WTC11 (cell line): Measurements from ENCODE around the gene BCL11B. TPM values are rescaled to one million over a fixed set of nuclear protein-coding genes. Genes with fewer than 3 reads are reported as not detected.

ENCODE experiments used
- AFF4 ChIP-seq: sonication (generic); formaldehyde crosslinking; IDR thresholded peaks from 2 replicates; pipeline ENCODE4 v1.8.1; 2023; ENCODE audit warnings: mild to moderate bottlenecking, missing genetic modification reagents, borderline replicate concordance
- ATF1 ChIP-seq: sonication (generic); formaldehyde crosslinking; IDR thresholded peaks from 2 replicates; pipeline ENCODE4 v1.8.1; 2023; ENCODE audit warnings: mild to moderate bottlenecking, moderate library complexity, missing genetic modification reagents
- CBFB ChIP-seq: sonication (generic); formaldehyde crosslinking; IDR thresholded peaks from 2 replicates; pipeline ENCODE4 v1.8.1; 2022; ENCODE audit warnings: mild to moderate bottlenecking, low read depth, missing genetic modification reagents
- CREM ChIP-seq: sonication (generic); formaldehyde crosslinking; IDR thresholded peaks from 2 replicates; pipeline ENCODE4 v1.8.1; 2022; ENCODE audit warnings: mild to moderate bottlenecking, missing genetic modification reagents, moderate library complexity
- ELF4 ChIP-seq: sonication (generic); formaldehyde crosslinking; IDR thresholded peaks from 2 replicates; pipeline ENCODE4 v1.8.1; 2022; ENCODE audit warnings: low read depth, mild to moderate bottlenecking, moderate library complexity, missing genetic modification reagents
- ERG ChIP-seq: fragments of 250-450 bp; sonication (Bioruptor Pico); IDR thresholded peaks from 2 replicates; pipeline ENCODE4 v1.8.0; 2021; ENCODE audit warnings: mild to moderate bottlenecking
- HMGA2 ChIP-seq: fragments of 250-450 bp; sonication (Bioruptor Pico); IDR thresholded peaks from 2 replicates; pipeline ENCODE4 v1.4.0; 2021; ENCODE audit warnings: mild to moderate bottlenecking, moderate library complexity
- KAT7 ChIP-seq: sonication (generic); formaldehyde crosslinking; IDR thresholded peaks from 2 replicates; pipeline ENCODE4 v1.8.1; 2023; ENCODE audit warnings: missing genetic modification reagents, mild to moderate bottlenecking, borderline replicate concordance
- SMAD4 ChIP-seq: sonication (generic); formaldehyde crosslinking; IDR thresholded peaks from 2 replicates; pipeline ENCODE4 v1.8.0; 2022; ENCODE audit warnings: mild to moderate bottlenecking, missing genetic modification reagents
- TCF7 ChIP-seq: sonication (generic); formaldehyde crosslinking; IDR thresholded peaks from 2 replicates; pipeline ENCODE4 v1.8.0; 2022; ENCODE audit warnings: mild to moderate bottlenecking, low read depth, missing genetic modification reagents, moderate library complexity
- TEAD1 ChIP-seq: sonication (generic); formaldehyde crosslinking; IDR thresholded peaks from 2 replicates; pipeline ENCODE4 v1.8.0; 2022; ENCODE audit warnings: mild to moderate bottlenecking, missing genetic modification reagents
- ZNF263 ChIP-seq: sonication (generic); formaldehyde crosslinking; IDR thresholded peaks from 2 replicates; pipeline ENCODE4 v1.8.1; 2022; ENCODE audit warnings: low read depth, mild to moderate bottlenecking, moderate library complexity, missing genetic modification reagents
- ZNF532 ChIP-seq: fragments of 250-450 bp; sonication (Bioruptor Pico); IDR thresholded peaks from 2 replicates; pipeline ENCODE4 v1.9.0; 2021; ENCODE audit warnings: mild to moderate bottlenecking, borderline replicate concordance
- total RNA-seq: library from RNA; stranded (reverse); gene quantifications from 3 replicates; pipeline ENCODE4 v1.2.3, GENCODE V29; 2021
- TF ChIP-seq, protein P1 (sequence below): fragments of 250-450 bp; sonication (Bioruptor Pico); conservative IDR thresholded peaks from 2 replicates; pipeline ENCODE4 v1.9.0; 2021; ENCODE audit warnings: mild to moderate bottlenecking
- TF ChIP-seq, protein P2 (sequence below): sonication (generic); formaldehyde crosslinking; IDR thresholded peaks from 2 replicates; pipeline ENCODE4 v1.8.0; 2022; ENCODE audit warnings: missing genetic modification reagents
- TF ChIP-seq, protein P3 (sequence below): sonication (generic); formaldehyde crosslinking; IDR thresholded peaks from 2 replicates; pipeline ENCODE4 v1.8.1; 2022; ENCODE audit warnings: missing genetic modification reagents, borderline replicate concordance

The BCL11B gene
- total RNA-seq, 1 experiment from 2014 or later = 9.1 TPM

GRCh38 chr14:99255621-99256482 is 16.1 kb downstream of the BCL11B start (continued):
- no peak for TF ChIP-seq AFF4 (CRISPR knock-in tag)
- no peak for TF ChIP-seq TEAD1
- TF ChIP-seq, protein P1, sequence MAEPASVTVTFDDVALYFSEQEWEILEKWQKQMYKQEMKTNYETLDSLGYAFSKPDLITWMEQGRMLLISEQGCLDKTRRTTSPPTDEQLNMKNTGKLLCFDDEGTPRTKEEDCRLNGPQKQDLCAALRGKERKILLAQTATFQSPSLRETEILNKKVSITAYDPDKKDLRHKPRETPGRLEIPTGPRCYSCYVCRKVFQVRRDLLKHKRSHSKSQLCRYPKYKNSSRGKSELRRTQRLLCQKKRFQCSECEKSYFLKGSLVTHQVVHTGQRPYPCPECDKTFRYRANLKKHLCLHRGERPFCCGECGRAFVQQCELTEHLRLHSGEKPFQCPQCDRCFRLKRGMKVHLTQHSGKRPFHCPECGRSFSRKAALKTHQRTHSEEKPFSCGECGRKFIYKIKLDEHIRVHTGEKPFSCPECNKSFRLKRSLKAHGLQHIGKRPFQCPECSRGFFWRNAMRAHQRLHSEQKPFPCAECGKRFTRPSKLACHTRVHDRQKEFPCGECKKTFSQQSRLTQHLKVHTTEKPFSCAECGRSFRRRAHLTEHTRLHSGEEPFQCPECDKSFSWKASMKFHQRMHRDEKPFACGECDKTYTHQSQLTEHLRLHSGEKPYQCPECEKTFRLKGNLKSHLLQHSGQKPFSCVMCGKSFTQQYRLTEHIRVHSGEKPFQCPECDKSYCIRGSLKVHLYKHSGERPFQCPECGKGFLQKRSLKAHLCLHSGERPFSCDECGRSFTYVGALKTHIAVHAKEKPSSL (CRISPR knock-in tag) = no peak
- TF ChIP-seq ZNF263 (CRISPR knock-in tag) = no peak
- TF ChIP-seq SMAD4 (CRISPR knock-in tag) = no peak
- no peak for TF ChIP-seq ERG (CRISPR knock-in tag)
- no peak for TF ChIP-seq HMGA2
- no peak for TF ChIP-seq TCF7 (CRISPR knock-in tag)
- TF ChIP-seq, protein P2, sequence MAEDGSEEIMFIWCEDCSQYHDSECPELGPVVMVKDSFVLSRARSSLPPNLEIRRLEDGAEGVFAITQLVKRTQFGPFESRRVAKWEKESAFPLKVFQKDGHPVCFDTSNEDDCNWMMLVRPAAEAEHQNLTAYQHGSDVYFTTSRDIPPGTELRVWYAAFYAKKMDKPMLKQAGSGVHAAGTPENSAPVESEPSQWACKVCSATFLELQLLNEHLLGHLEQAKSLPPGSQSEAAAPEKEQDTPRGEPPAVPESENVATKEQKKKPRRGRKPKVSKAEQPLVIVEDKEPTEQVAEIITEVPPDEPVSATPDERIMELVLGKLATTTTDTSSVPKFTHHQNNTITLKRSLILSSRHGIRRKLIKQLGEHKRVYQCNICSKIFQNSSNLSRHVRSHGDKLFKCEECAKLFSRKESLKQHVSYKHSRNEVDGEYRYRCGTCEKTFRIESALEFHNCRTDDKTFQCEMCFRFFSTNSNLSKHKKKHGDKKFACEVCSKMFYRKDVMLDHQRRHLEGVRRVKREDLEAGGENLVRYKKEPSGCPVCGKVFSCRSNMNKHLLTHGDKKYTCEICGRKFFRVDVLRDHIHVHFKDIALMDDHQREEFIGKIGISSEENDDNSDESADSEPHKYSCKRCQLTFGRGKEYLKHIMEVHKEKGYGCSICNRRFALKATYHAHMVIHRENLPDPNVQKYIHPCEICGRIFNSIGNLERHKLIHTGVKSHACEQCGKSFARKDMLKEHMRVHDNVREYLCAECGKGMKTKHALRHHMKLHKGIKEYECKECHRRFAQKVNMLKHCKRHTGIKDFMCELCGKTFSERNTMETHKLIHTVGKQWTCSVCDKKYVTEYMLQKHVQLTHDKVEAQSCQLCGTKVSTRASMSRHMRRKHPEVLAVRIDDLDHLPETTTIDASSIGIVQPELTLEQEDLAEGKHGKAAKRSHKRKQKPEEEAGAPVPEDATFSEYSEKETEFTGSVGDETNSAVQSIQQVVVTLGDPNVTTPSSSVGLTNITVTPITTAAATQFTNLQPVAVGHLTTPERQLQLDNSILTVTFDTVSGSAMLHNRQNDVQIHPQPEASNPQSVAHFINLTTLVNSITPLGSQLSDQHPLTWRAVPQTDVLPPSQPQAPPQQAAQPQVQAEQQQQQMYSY (CRISPR knock-in tag) = no peak
- TF ChIP-seq ATF1 (CRISPR knock-in tag) = no peak
- no peak for TF ChIP-seq ELF4 (CRISPR knock-in tag)
- TF ChIP-seq, protein P3, sequence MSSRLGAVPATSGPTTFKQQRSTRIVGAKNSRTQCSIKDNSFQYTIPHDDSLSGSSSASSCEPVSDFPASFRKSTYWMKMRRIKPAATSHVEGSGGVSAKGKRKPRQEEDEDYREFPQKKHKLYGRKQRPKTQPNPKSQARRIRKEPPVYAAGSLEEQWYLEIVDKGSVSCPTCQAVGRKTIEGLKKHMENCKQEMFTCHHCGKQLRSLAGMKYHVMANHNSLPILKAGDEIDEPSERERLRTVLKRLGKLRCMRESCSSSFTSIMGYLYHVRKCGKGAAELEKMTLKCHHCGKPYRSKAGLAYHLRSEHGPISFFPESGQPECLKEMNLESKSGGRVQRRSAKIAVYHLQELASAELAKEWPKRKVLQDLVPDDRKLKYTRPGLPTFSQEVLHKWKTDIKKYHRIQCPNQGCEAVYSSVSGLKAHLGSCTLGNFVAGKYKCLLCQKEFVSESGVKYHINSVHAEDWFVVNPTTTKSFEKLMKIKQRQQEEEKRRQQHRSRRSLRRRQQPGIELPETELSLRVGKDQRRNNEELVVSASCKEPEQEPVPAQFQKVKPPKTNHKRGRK (CRISPR knock-in tag) = no peak
- TF ChIP-seq ZNF532 (CRISPR knock-in tag) = no peak
- no peak for TF ChIP-seq CBFB (CRISPR knock-in tag)
- no peak for TF ChIP-seq KAT7 (CRISPR knock-in tag)
- no peak for TF ChIP-seq CREM (CRISPR knock-in tag)
- TF ChIP-seq, all 79 proteins: peak for 0
